Keratinocyte (primary cell): ENCODE data around the gene MRPL50.

Experiments used
- EZH2 ChIP-seq: IDR thresholded peaks from one replicate; pipeline ENCODE4 v1.6.1; 2012; ENCODE audit warnings: inconsistent platforms, mild to moderate bottlenecking, low read length, moderate library complexity
- TF ChIP-seq, protein P1 (sequence below), 3 experiments: IDR thresholded peaks in 1 of 3; conservative IDR thresholded peaks in 1 of 3; optimal IDR thresholded peaks in 1 of 3; 2 replicates in 2 of 3; 3 replicates in 1 of 3; pipeline versions ENCODE3 to v1.5.1; 2011; ENCODE audit warnings: low read length in 3 of 3, mild to moderate bottlenecking in 3 of 3, moderate library complexity in 2 of 3, control low read depth in 1 of 3, inconsistent platforms in 1 of 3; ENCODE audit not compliant: insufficient read depth in 2 of 3; ENCODE audit errors: extremely low read depth in 1 of 3

DNA sequence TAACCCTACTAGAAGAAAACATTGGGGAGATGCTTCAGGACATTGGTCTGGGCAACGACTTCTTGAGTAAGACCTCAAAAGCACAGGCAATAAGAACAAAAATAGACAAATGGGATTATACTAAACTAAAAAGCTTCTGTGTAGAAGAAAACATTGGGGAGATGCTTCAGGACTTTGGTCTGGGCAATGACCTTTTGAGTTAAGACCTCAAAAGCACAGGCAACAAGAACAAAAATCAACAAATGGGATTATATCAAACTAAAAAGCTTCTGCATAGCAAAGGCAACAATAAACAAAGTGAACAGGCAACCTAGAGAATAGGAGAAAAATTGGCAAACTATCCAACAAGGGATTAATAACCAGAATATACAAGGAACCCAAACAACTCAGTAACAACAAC, 3.7 kb downstream of the MRPL50 start:
- TF ChIP-seq, protein P1, sequence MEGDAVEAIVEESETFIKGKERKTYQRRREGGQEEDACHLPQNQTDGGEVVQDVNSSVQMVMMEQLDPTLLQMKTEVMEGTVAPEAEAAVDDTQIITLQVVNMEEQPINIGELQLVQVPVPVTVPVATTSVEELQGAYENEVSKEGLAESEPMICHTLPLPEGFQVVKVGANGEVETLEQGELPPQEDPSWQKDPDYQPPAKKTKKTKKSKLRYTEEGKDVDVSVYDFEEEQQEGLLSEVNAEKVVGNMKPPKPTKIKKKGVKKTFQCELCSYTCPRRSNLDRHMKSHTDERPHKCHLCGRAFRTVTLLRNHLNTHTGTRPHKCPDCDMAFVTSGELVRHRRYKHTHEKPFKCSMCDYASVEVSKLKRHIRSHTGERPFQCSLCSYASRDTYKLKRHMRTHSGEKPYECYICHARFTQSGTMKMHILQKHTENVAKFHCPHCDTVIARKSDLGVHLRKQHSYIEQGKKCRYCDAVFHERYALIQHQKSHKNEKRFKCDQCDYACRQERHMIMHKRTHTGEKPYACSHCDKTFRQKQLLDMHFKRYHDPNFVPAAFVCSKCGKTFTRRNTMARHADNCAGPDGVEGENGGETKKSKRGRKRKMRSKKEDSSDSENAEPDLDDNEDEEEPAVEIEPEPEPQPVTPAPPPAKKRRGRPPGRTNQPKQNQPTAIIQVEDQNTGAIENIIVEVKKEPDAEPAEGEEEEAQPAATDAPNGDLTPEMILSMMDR (optimal IDR thresholded peaks at IDR 0.05 in 1 of 3, IDR thresholded peaks at IDR 0.05 in 1 of 3, conservative IDR thresholded peaks at IDR 0.05 in 1 of 3; ENCODE audit: extremely low read depth in 1 of 3, insufficient read depth in 2 of 3, low read length in 3 of 3), result no peak
- TF ChIP-seq EZH2, result no peak
